Measurements from ENCODE around the gene TBCK. TPM values are rescaled to one million over a fixed set of nuclear protein-coding genes. Genes with fewer than 3 reads are reported as not detected.

TBCK gene
- total RNA-seq, 1 donor from 2014 or later, result 77.8 TPM

GRCh38 chr4:106022454-106022853, 293.6 kb downstream of the TBCK start:
- Mint-ChIP-seq H3K36me3 (ENCODE audit: insufficient read depth) (no peaks in the 10 kb centered on the region), H3K27me3 (no peaks in the 10 kb centered on the region), H3K4me3 (ENCODE audit: low read depth) (no peak overlapping the region), H3K4me1 (ENCODE audit: low read depth) (peaks cover 5% of the 10 kb centered on the region), H3K27ac (no peak overlapping the region), H3K9me3 (ENCODE audit: low read depth) (peaks cover 12% of the 10 kb centered on the region)
- TF ChIP-seq CTCF (IDR thresholded peaks at IDR 0.05; ENCODE audit: unreplicated experiment), result no peak
- DNase-seq (ENCODE audit: low spot score, unreplicated experiment), result no peak

GRCh38 chr4:106021737-106022410, 294.1 kb downstream of the TBCK start:
- no peaks in the 10 kb centered on the region for H3K27me3 Mint-ChIP-seq
- DNase-seq (ENCODE audit: low spot score, unreplicated experiment), result no peak
- no peak for TF ChIP-seq CTCF (IDR thresholded peaks at IDR 0.05; ENCODE audit: unreplicated experiment)
- no peak overlapping the region for H3K27ac Mint-ChIP-seq
- peaks cover 5% of the 10 kb centered on the region for H3K4me1 Mint-ChIP-seq (ENCODE audit: low read depth)
- H3K4me3 Mint-ChIP-seq (ENCODE audit: low read depth), result no peak overlapping the region
- peaks cover 7% of the 10 kb centered on the region for H3K9me3 Mint-ChIP-seq (ENCODE audit: low read depth)
- no peaks in the 10 kb centered on the region for H3K36me3 Mint-ChIP-seq (ENCODE audit: insufficient read depth)

- DNase-seq (ENCODE audit: low spot score, unreplicated experiment), result no peak
- peaks cover 7% of the 10 kb centered on the region for H3K9me3 Mint-ChIP-seq (ENCODE audit: low read depth)
- H3K36me3 Mint-ChIP-seq (ENCODE audit: insufficient read depth), result no peaks in the 10 kb centered on the region
- no peaks in the 10 kb centered on the region for H3K27me3 Mint-ChIP-seq
- H3K4me3 Mint-ChIP-seq (ENCODE audit: low read depth), result no peak overlapping the region
- TF ChIP-seq CTCF (IDR thresholded peaks at IDR 0.05; ENCODE audit: unreplicated experiment), result no peak
- peaks cover 5% of the 10 kb centered on the region for H3K4me1 Mint-ChIP-seq (ENCODE audit: low read depth)
- no peak overlapping the region for H3K27ac Mint-ChIP-seq
Measured at GRCh38 chr4:106019771-106020170, 296.2 kb downstream of the TBCK start.

GRCh38 chr4:106017975-106018374, 298.0 kb downstream of the TBCK start:
- H3K9me3 Mint-ChIP-seq (ENCODE audit: low read depth), result peaks cover 16% of the 10 kb centered on the region
- no peak overlapping the region for H3K27ac Mint-ChIP-seq
- peaks cover 1% of the 10 kb centered on the region for H3K36me3 Mint-ChIP-seq (ENCODE audit: insufficient read depth)
- no peak overlapping the region for H3K4me3 Mint-ChIP-seq (ENCODE audit: low read depth)
- H3K4me1 Mint-ChIP-seq (ENCODE audit: low read depth), result peaks cover 5% of the 10 kb centered on the region
- no peaks in the 10 kb centered on the region for H3K27me3 Mint-ChIP-seq
- no peak for DNase-seq (ENCODE audit: low spot score, unreplicated experiment)
- TF ChIP-seq CTCF (IDR thresholded peaks at IDR 0.05; ENCODE audit: unreplicated experiment), result no peak

GRCh38 chr4:106011387-106011786, 304.6 kb downstream of the TBCK start:
- DNase-seq (ENCODE audit: low spot score, unreplicated experiment), result no peak
- TF ChIP-seq CTCF (IDR thresholded peaks at IDR 0.05; ENCODE audit: unreplicated experiment), result no peak
- peaks cover 34% of the 10 kb centered on the region for H3K9me3 Mint-ChIP-seq (ENCODE audit: low read depth)
- H3K27ac Mint-ChIP-seq, result no peak overlapping the region
- H3K4me3 Mint-ChIP-seq (ENCODE audit: low read depth), result no peak overlapping the region
- H3K27me3 Mint-ChIP-seq, result no peaks in the 10 kb centered on the region
- H3K4me1 Mint-ChIP-seq (ENCODE audit: low read depth), result no peaks in the 10 kb centered on the region
- peaks cover 5% of the 10 kb centered on the region for H3K36me3 Mint-ChIP-seq (ENCODE audit: insufficient read depth)

Measured in progenitor cell of endocrine pancreas (in vitro differentiated cells).